Measurements from ENCODE around the gene RHOU.

Gene RHOU

GRCh38 chr1:228786361-228787129 is 51.3 kb downstream of the RHOU start:
- DNase-seq: no peak

DNA sequence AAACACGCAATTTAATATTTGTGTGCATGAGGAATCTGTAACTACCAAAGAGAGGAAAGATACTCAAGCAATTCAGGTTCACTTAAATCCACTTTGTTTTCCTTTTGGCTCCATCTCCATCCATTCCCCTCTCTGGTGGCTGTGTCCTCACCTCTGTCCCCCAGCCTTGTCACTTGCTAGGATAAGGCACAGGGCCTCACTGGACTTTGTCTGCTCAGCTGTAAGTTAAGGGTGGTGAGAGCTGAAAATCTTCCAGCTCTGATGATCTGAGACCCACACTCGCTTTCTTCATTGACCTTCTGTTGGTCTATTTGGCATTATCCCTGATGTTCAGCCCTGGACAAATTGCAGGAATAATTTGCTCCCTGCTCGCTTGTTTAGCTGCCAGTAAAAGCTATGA is 56.5 kb downstream of the RHOU start:
- no peak for DNase-seq

- no peak for DNase-seq
Measured at GRCh38 chr1:228792601-228793000, 57.3 kb downstream of the RHOU start.

- no peak for DNase-seq
Measured at GRCh38 chr1:228793032-228793431, 57.8 kb downstream of the RHOU start.

DNA sequence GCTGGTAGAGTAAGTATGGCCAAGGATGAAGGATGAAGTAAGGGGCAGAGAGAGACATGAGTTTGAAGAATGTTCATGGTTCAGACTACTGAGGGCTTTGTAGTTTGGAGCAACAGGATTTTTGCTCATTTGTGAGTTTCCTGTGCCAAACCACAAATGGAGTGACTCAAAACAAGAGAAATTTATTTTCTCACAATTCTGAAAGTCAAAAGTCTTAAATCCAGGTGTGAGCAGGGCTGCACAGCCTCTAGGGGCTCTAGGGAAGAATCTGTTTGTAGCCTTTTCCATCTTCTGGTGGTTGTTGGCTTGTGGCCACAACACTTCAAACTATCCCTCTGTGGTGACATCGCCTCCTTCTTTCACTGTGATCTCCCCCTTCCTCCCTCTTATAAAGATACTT is 58.9 kb downstream of the RHOU start:
- no peak for DNase-seq

DNA sequence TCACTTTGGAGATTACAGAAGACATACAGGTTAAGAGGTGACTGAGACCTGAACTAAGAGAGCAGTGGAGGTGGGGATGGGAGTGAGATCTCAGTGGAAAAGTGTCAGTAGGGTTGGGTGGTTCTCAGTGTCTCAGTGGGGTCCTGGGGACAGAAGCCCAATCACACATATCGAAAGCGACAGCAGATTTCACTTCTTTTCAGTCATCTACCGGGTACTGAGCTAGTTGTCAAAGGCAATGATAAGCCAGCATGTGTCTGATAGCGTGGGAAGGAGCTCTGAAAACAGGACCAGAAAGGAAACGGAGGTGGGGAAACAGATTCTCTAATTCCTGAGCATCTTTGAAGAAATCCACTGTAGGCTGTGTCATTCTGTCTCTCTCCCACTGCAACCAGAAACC is 59.5 kb downstream of the RHOU start:
- no peak for DNase-seq

DNA sequence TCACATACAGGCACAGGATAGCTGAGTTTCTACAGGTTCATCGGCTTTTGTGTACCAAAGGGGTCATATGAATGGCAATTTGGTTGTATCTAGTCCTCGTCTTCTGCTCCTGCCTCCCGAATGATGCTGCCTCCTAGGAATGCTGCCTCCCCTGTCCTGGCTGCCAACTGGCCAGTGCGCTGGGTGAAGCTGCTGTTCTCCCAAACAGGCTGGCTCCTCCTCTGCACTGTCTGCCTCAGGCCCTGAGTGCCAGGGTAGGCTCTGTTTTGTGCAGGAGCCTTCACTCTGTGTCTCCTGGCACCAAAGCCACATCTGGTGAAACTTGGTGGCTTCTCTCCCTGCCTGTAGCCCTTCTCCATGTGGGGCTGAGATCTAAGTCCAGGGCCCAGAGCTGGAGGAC is 60.3 kb downstream of the RHOU start:
- no peak for DNase-seq

Measured in KG1 (cell line).